MM.1S (cell line): ENCODE data around the gene FNTB.

ENCODE experiments used
- DNase-seq: peaks from one replicate; pipeline ENCODE4 v3.0.0-alpha.2; 2015
- H2AFZ ChIP-seq: fragments of 300-600 bp; sonication (generic); 2 replicates; pipeline ENCODE4 v1.6.0; 2016; ENCODE audit warnings: antibody characterized with exemption, low read length
- H3F3A ChIP-seq: fragments of 300-600 bp; sonication (generic); 2 replicates; pipeline ENCODE4 v1.6.1; 2016; ENCODE audit warnings: mild to moderate bottlenecking, antibody characterized with exemption, low read length, moderate library complexity, mixed read lengths; ENCODE audit not compliant: insufficient read depth
- H3K27ac ChIP-seq: fragments of 300-600 bp; sonication (generic); 2 replicates; pipeline ENCODE4 v1.5.1; 2016; ENCODE audit warnings: mild to moderate bottlenecking, low read length
- H3K27me3 ChIP-seq: fragments of 300-600 bp; sonication (generic); replicated peaks from 2 replicates; pipeline ENCODE4 v1.6.0; 2016; ENCODE audit warnings: low read length; ENCODE audit not compliant: insufficient read depth
- H3K36me3 ChIP-seq: fragments of 300-600 bp; sonication (generic); replicated peaks from 2 replicates; pipeline ENCODE4 v1.6.1; 2016; ENCODE audit warnings: mild to moderate bottlenecking, low read length, mixed read lengths; ENCODE audit not compliant: insufficient read depth
- H3K4me1 ChIP-seq: fragments of 300-600 bp; sonication (generic); 2 replicates; pipeline ENCODE4 v1.6.1; 2016; ENCODE audit warnings: low read length, mixed read lengths
- H3K4me2 ChIP-seq: fragments of 300-600 bp; sonication (generic); 2 replicates; pipeline ENCODE4 v1.6.0; 2016; ENCODE audit warnings: low read depth, low read length
- H3K4me3 ChIP-seq: fragments of 300-600 bp; sonication (generic); 2 replicates; pipeline ENCODE4 v1.5.1; 2016; ENCODE audit warnings: low read length, mixed read lengths
- H3K79me2 ChIP-seq: fragments of 300-600 bp; sonication (generic); 2 replicates; pipeline ENCODE4 v1.6.1; 2016; ENCODE audit warnings: mixed run types, low read length, mixed read lengths
- H3K9ac ChIP-seq: fragments of 300-600 bp; sonication (generic); 2 replicates; pipeline ENCODE4 v1.6.1; 2016; ENCODE audit warnings: low read length, mixed read lengths
- H3K9me2 ChIP-seq: fragments of 300-600 bp; sonication (generic); replicated peaks from 2 replicates; pipeline ENCODE4 v1.6.1; 2016; ENCODE audit warnings: mild to moderate bottlenecking, low read length, mixed read lengths; ENCODE audit not compliant: insufficient read depth
- H3K9me3 ChIP-seq: fragments of 300-600 bp; sonication (generic); replicated peaks from 2 replicates; pipeline ENCODE4 v1.6.1; 2016; ENCODE audit warnings: mild to moderate bottlenecking, low read length, mixed read lengths; ENCODE audit not compliant: insufficient read depth
- H4K20me1 ChIP-seq: fragments of 300-600 bp; sonication (generic); 2 replicates; pipeline ENCODE4 v1.6.1; 2016; ENCODE audit warnings: mild to moderate bottlenecking, low read length, moderate library complexity, mixed read lengths; ENCODE audit not compliant: insufficient read depth
- CTCF ChIP-seq: fragments of 300-600 bp; sonication (generic); IDR thresholded peaks from 2 replicates; pipeline ENCODE4 v1.5.1; 2016; ENCODE audit warnings: antibody characterized with exemption, low read length, mixed read lengths
- EZH2 ChIP-seq: fragments of 300-600 bp; sonication (generic); optimal IDR thresholded peaks from 2 replicates; pipeline ENCODE3; 2017; ENCODE audit warnings: low read depth, mild to moderate bottlenecking, antibody characterized with exemption, low read length, mixed read lengths
- EZH2phosphoT487 ChIP-seq: fragments of 300-600 bp; sonication (generic); IDR thresholded peaks from 2 replicates; pipeline ENCODE4 v1.6.1; 2018; ENCODE audit warnings: antibody characterized with exemption, low read length

Gene FNTB

GRCh38 chr14:64994540-64994939 lies 7.8 kb downstream of the FNTB start:
- H3K79me2 ChIP-seq, result peaks cover 14% of the 10 kb centered on the region
- no peak overlapping the region for H3K4me2 ChIP-seq
- no peak overlapping the region for H3K27ac ChIP-seq
- H3K9me3 ChIP-seq, result no peaks in the 10 kb centered on the region
- H2AFZ ChIP-seq, result no peak overlapping the region
- H3K4me3 ChIP-seq, result no peak overlapping the region
- TF ChIP-seq EZH2phosphoT487 (no peak), EZH2 (no peak), CTCF (no peak)
- H3K27me3 ChIP-seq, result no peaks in the 10 kb centered on the region
- no peak for DNase-seq
- H3K4me1 ChIP-seq, result no peaks in the 10 kb centered on the region
- H3K36me3 ChIP-seq, result no peaks in the 10 kb centered on the region
- H3K9me2 ChIP-seq, result no peaks in the 10 kb centered on the region
- no peaks in the 10 kb centered on the region for H4K20me1 ChIP-seq
- H3F3A ChIP-seq, result no peaks in the 10 kb centered on the region
- no peak overlapping the region for H3K9ac ChIP-seq

GRCh38 chr14:64995291-64995690 lies 8.6 kb downstream of the FNTB start:
- Histone ChIP-seq H4K20me1 (no peaks in the 10 kb centered on the region), H3K9me2 (no peaks in the 10 kb centered on the region), H3K9me3 (no peaks in the 10 kb centered on the region), H3K4me1 (no peaks in the 10 kb centered on the region), H3K36me3 (no peaks in the 10 kb centered on the region), H3K4me3 (no peak overlapping the region), H3K9ac (no peak overlapping the region), H3F3A (no peaks in the 10 kb centered on the region), H3K4me2 (no peak overlapping the region), H3K79me2 (peaks cover 8% of the 10 kb centered on the region), H3K27ac (no peak overlapping the region), H2AFZ (no peak overlapping the region), H3K27me3 (no peaks in the 10 kb centered on the region)
- no peak for DNase-seq
- TF ChIP-seq EZH2phosphoT487 (no peak), EZH2 (no peak), CTCF (no peak)

- TF ChIP-seq EZH2phosphoT487 (no peak), EZH2 (no peak), CTCF (no peak)
- Histone ChIP-seq H3K9me3 (no peaks in the 10 kb centered on the region), H3K36me3 (no peaks in the 10 kb centered on the region), H3K4me2 (no peak overlapping the region), H3K4me1 (no peaks in the 10 kb centered on the region), H3F3A (no peaks in the 10 kb centered on the region), H2AFZ (no peak overlapping the region), H3K9me2 (no peaks in the 10 kb centered on the region), H3K79me2 (peaks cover 4% of the 10 kb centered on the region; the same call in 1 of the 2 replicates), H3K27me3 (no peaks in the 10 kb centered on the region), H3K9ac (no peak overlapping the region), H3K4me3 (no peak overlapping the region), H3K27ac (no peak overlapping the region), H4K20me1 (no peaks in the 10 kb centered on the region)
- no peak for DNase-seq
Observed at GRCh38 chr14:64997108-64997794, 10.6 kb downstream of the FNTB start.
